Uterus (tissue), 4 donors: ENCODE results near the gene SLC36A4. TPM values are rescaled to one million over a fixed set of nuclear protein-coding genes. Genes with fewer than 3 reads are reported as not detected.
"Not testable (repeated sequence)": the region's sequence is repeated elsewhere in the genome, so short reads cannot be mapped to it uniquely, and the experiment has no call there.

Experiments used
- DNase-seq, 2 donors: peaks; one replicate each; pipeline ENCODE4 v3.0.0-alpha.2; 2019 to 2020
- H3K27ac ChIP-seq, 2 donors: fragments of 200-600 bp; sonication (generic); 1 replicate in 1 of 2; 2 replicates in 1 of 2; pipeline ENCODE4 v1.5.1; 2016 to 2018
- H3K27me3 ChIP-seq, 2 donors: fragments of 200-600 bp; sonication (generic); one replicate each; pipeline ENCODE4 v1.5.1; 2018 to 2019; ENCODE audit warnings: control low read depth in 1 of 2
- H3K36me3 ChIP-seq, 2 donors: fragments of 200-600 bp; sonication (generic); one replicate each; pipeline ENCODE4 v1.5.1; 2019; ENCODE audit warnings: control low read depth in 1 of 2
- H3K4me1 ChIP-seq, 2 donors: fragments of 200-600 bp; sonication (generic); one replicate each; pipeline ENCODE4 v1.5.1; 2018 to 2019; ENCODE audit warnings: control low read depth in 1 of 2
- H3K4me3 ChIP-seq, 2 donors: fragments of 200-600 bp; sonication (generic); 1 replicate in 1 of 2; 2 replicates in 1 of 2; pipeline ENCODE4 v1.5.1; 2018 to 2019; ENCODE audit warnings: mild to moderate bottlenecking in 1 of 2
- H3K9me3 ChIP-seq, 2 donors: fragments of 200-600 bp; sonication (generic); one replicate each; pipeline ENCODE4 v1.5.1; 2019; ENCODE audit warnings: control low read depth in 1 of 2
- POLR2A ChIP-seq, 2 donors: fragments of 450-650 bp; IDR thresholded peaks; one replicate each; pipeline ENCODE4 v1.6.1; 2016; ENCODE audit warnings: antibody characterized with exemption in 2 of 2, mild to moderate bottlenecking in 1 of 2, moderate library complexity in 1 of 2
- intact Hi-C: fragments of 100-400 bp; cut with DNase I; formaldehyde crosslinking; loops from one replicate; pipeline ENCODE4 v1.15.1; 2023; ENCODE audit warnings: low total_unique reads
- total RNA-seq, 4 donors: library from RNA; depleted of rRNA in 3 of 4; stranded (reverse); fragments of >200 nt in 3 of 4; gene quantifications; one replicate each; pipeline versions ENCODE4 v1.1.0 to v1.2.4, GENCODE V29; 2014 to 2023
- TF ChIP-seq, protein P1 (sequence below), 4 experiments: fragments of 200-600 bp in 2 of 4; fragments of 450-650 bp in 2 of 4; sonication (generic) in 2 of 4; IDR thresholded peaks; one replicate each; pipeline ENCODE4 v1.5.1; 2016 to 2019; ENCODE audit warnings: antibody characterized with exemption in 4 of 4, mild to moderate bottlenecking in 2 of 4, moderate library complexity in 1 of 4
- donor health status: DM: yes; HTN: yes; CAD: no.

The SLC36A4 gene
- total RNA-seq, 4 donors from 2014 or later, result 24.5 to 49.4 (median 29.4) TPM

DNA sequence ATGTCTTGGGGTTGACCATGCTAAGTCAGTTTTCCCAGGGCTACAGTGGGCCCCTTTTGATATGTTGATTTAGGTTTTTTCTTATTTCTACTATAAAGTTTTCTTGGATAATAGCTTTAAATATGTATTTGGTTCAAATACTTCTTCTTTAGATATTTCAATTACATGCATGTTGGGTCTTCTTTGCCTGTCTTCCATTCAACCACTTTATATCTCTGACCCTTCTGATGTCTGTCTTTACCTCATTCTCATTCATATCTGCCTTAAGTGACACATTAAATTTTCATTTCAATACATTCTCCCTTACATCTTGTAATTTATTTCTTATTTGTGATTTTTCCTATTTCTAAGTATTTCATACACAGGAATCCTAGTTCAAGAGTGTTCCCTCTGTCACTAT, 10.5 kb downstream of the SLC36A4 start:
- peaks cover 0 to 4% of the 10 kb centered on the region in 2 donors for H3K9me3 ChIP-seq
- H3K4me1 ChIP-seq, result no peaks in the 10 kb centered on the region
- no peaks in the 10 kb centered on the region for H3K27me3 ChIP-seq
- no peaks in the 10 kb centered on the region for H3K36me3 ChIP-seq
- no peak for DNase-seq
- TF ChIP-seq POLR2A (IDR thresholded peaks at IDR 0.05), result no peak
- TF ChIP-seq, protein P1, sequence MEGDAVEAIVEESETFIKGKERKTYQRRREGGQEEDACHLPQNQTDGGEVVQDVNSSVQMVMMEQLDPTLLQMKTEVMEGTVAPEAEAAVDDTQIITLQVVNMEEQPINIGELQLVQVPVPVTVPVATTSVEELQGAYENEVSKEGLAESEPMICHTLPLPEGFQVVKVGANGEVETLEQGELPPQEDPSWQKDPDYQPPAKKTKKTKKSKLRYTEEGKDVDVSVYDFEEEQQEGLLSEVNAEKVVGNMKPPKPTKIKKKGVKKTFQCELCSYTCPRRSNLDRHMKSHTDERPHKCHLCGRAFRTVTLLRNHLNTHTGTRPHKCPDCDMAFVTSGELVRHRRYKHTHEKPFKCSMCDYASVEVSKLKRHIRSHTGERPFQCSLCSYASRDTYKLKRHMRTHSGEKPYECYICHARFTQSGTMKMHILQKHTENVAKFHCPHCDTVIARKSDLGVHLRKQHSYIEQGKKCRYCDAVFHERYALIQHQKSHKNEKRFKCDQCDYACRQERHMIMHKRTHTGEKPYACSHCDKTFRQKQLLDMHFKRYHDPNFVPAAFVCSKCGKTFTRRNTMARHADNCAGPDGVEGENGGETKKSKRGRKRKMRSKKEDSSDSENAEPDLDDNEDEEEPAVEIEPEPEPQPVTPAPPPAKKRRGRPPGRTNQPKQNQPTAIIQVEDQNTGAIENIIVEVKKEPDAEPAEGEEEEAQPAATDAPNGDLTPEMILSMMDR (IDR thresholded peaks at IDR 0.05), result no peak
- H3K27ac ChIP-seq, result no peak overlapping the region
- no peak overlapping the region for H3K4me3 ChIP-seq
- intact Hi-C loops, result no loop called here

DNA sequence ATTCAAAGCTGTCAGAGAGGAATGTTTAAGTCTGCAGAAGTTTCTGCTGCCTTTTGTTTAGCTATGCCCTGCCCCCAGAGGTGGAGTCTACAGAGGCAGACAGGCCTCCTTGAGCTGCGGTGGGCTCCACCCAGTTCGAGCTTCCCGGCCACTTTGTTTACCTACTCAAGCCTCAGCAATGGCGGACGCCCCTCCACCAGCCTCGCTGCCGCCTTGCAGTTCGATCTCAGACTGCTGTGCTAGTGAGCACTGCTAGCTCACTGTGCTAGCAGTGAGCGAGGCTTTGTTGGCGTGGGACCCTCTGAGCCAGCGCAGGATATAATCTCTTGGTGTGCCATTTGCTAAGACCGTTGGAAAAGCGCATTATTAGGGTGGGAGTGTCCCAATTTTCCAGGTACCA, 19.9 kb downstream of the SLC36A4 start:
- H3K4me3 ChIP-seq, H3K4me1 ChIP-seq, H3K36me3 ChIP-seq, intact Hi-C loops, H3K9me3 ChIP-seq, H3K27me3 ChIP-seq, H3K27ac ChIP-seq, DNase-seq: not testable (repeated sequence)

DNA sequence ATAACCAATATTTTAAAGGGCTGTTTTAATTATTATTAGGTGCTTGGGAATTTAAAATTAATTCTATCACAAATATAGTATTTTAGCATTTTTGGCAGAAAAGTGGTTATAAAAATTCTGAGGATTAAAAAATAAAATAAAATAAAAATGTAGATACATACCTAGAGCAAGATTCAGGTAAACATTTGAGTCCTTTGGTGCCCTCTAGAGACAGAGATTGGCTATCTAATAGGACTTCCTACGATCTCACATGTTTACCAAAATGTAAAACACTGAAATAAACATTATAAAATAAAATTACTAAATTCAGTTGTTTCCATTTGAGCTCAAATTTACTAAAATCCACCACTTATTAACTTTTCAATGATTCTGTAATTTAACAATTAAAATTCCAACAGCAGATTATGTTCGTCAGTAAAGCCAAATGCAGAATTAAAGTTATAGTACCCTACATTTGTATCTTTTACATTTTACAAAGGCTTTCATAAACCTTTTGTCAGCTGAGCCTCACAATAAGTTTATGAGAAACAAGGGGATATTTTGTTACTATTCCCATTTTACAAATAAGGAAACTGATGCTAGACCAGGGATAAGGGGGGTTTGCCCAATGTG, 27.7 kb downstream of the SLC36A4 start:
- DNase-seq, result no peak
- TF ChIP-seq, protein P1 (IDR thresholded peaks at IDR 0.05), result peak in 1 of 4 experiments; percentile 25
- TF ChIP-seq POLR2A (IDR thresholded peaks at IDR 0.05), result no peak
- H3K27ac ChIP-seq, result no peak overlapping the region
- H3K4me1 ChIP-seq, result no peaks in the 10 kb centered on the region
- H3K4me3 ChIP-seq, result no peak overlapping the region
- intact Hi-C loops, result no loop called here
- H3K36me3 ChIP-seq, result no peaks in the 10 kb centered on the region
- no peaks in the 10 kb centered on the region for H3K9me3 ChIP-seq
- no peaks in the 10 kb centered on the region for H3K27me3 ChIP-seq

DNA sequence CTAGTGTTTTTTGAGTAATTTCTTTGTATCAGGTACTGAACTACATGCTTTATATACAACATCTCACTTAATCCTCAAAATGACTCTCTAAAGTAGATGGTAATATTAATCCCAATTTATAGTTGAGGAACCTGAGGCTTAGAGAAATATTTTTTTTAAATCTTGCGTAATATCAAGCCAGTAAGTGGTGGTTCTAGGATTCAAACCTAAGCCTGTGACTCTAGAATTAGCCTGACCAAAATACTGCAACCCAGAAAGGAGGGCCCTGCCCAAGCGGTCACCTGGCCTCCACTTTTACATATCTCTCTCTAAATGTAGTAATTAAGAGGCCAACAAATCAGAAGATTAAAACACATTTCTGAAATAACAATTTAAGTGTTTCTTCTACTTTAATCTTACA, 28.6 kb downstream of the SLC36A4 start:
- Histone ChIP-seq H3K4me3 (no peak overlapping the region), H3K27me3 (no peaks in the 10 kb centered on the region), H3K4me1 (no peaks in the 10 kb centered on the region), H3K27ac (no peak overlapping the region), H3K9me3 (no peaks in the 10 kb centered on the region), H3K36me3 (no peaks in the 10 kb centered on the region)
- intact Hi-C loops, result no loop called here
- no peak for DNase-seq
- TF ChIP-seq POLR2A (IDR thresholded peaks at IDR 0.05), result no peak
- TF ChIP-seq, protein P1 (IDR thresholded peaks at IDR 0.05), result no peak

DNA sequence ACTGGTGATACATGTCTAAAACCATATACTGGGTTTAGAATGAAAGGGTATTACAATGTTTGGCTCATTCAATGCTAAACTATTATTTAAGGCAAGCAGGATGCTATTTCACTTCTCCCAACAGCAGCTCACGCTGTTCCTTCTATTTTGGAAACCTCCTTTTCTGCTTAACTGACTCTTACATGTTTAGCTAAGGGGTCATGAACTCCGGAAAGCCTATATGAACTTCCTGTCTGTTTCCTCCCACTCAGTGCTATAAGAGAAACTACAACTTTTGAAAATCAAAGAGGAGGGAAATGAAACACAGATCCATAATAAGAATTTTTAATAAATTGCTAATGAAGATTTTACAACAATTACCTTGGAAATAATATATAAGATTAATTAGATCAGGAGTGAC, 30.9 kb downstream of the SLC36A4 start:
- no peak for DNase-seq
- Histone ChIP-seq H3K9me3 (no peaks in the 10 kb centered on the region), H3K4me3 (no peak overlapping the region), H3K27ac (no peak overlapping the region), H3K27me3 (no peaks in the 10 kb centered on the region), H3K36me3 (no peaks in the 10 kb centered on the region), H3K4me1 (no peaks in the 10 kb centered on the region)
- no peak for TF ChIP-seq POLR2A (IDR thresholded peaks at IDR 0.05)
- TF ChIP-seq, protein P1 (IDR thresholded peaks at IDR 0.05), result no peak
- intact Hi-C loops, result no loop called here

DNA sequence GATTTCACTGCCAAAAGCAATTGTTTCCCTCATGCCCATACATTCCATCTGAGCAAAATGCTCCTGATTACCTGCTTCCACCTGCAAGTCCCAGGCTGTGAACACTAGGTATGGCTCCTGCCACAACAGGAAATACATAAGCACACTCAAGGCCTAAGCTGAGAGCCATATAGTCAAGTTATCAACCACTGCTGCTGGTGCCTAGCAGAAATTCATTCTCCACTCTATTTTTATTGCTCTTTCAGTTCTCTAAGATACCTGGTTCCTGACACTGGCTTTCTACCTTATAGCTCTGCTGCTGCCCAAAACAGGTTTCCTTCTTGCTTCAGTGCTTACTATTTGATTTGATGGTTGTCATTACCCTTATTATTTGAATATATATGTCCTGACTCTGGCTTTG, 31.6 kb downstream of the SLC36A4 start:
- H3K27ac ChIP-seq, result no peak overlapping the region
- TF ChIP-seq, protein P1 (IDR thresholded peaks at IDR 0.05), result no peak
- TF ChIP-seq POLR2A (IDR thresholded peaks at IDR 0.05), result no peak
- no peaks in the 10 kb centered on the region for H3K27me3 ChIP-seq
- no peaks in the 10 kb centered on the region for H3K9me3 ChIP-seq
- H3K4me1 ChIP-seq, result no peaks in the 10 kb centered on the region
- intact Hi-C loops, result no loop called here
- no peak overlapping the region for H3K4me3 ChIP-seq
- DNase-seq, result no peak
- no peaks in the 10 kb centered on the region for H3K36me3 ChIP-seq
